Measurements from ENCODE around the gene SPINK4. TPM values are rescaled to one million over a fixed set of nuclear protein-coding genes. Genes with fewer than 3 reads are reported as not detected.

Gene SPINK4
- total RNA-seq, 1 experiment from 2014 or later, result not detected

DNA sequence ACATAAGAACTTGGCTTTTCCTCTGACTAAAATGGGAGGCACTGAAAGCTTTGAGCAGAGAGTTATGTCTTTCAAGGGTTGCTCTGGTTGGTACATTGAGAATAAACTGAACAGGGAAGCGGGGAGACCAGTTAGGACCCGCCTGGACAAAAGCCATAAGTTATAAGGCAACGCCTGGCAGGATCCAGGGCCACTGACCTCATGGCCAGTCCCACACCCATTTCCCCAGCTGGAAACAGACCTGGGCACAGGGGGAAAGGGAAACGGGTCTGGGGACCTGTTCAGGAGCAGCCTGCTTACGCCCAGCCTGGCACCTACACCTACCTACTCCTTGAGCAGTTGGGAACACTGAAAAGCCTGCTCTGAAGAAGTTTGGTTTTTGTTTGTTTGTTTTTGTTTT is 1.3 kb downstream of the SPINK4 start:
- POLR2A ChIA-PET, result interaction anchor here (0.6 kb wide), 1 partner anchor 924 kb away, joined by 5 read pairs; no protein-coding TSS in a partner anchor
- H3K9me2 ChIP-seq (ENCODE audit: insufficient read depth), result no peaks in the 10 kb centered on the region
- H3K79me2 ChIP-seq (ENCODE audit: insufficient read depth, low read length), result no peaks in the 10 kb centered on the region
- intact Hi-C loops (cut with micrococcal nuclease), result no loop called here
- RAD21 ChIA-PET (ENCODE audit: low non-redundant PET in 1 of 2, low total read pairs in 2 of 2, uncharacterized antibody in 2 of 2, unreplicated experiment in 2 of 2), result no interaction called here
- CTCF ChIA-PET, result no interaction called here
- H4K20me1 ChIP-seq (ENCODE audit: insufficient read depth), result no peaks in the 10 kb centered on the region
- no peaks in the 10 kb centered on the region for H3K36me3 ChIP-seq (ENCODE audit: control insufficient read depth in 1 of 2, insufficient read depth in 2 of 2, low read length in 2 of 2)
- H3K4me2 ChIP-seq (ENCODE audit: low read length), result no peak overlapping the region
- H2AFZ ChIP-seq (ENCODE audit: low read depth, low read length, poor library complexity, severe bottlenecking), result no peak overlapping the region
- no peak for ATAC-seq
- no peak overlapping the region for H3K9ac ChIP-seq (ENCODE audit: low read length)
- no peaks in the 10 kb centered on the region for H3K9me3 ChIP-seq (ENCODE audit: control insufficient read depth in 1 of 2, insufficient read depth in 1 of 2, low read depth in 1 of 2, low read length in 2 of 2)
- DNase-seq (ENCODE audit: low read depth, low spot score), result no peak
- no peaks in the 10 kb centered on the region for H3K27me3 ChIP-seq (ENCODE audit: insufficient read depth, low read length)
- TF ChIP-seq SP1 (IDR thresholded peaks at IDR 0.05; ENCODE audit: low read depth) (no peak), CEBPB (IDR thresholded peaks at IDR 0.05; ENCODE audit: low read depth) (no peak), POLR2AphosphoS5 (IDR thresholded peaks at IDR 0.05; ENCODE audit: low read depth, low read length) (no peak), JUND (IDR thresholded peaks at IDR 0.05) (no peak), POLR2A (IDR thresholded peaks at IDR 0.05; ENCODE audit: borderline replicate concordance, extremely low read depth, insufficient read depth, insufficient read length) (no peak), ELF1 (IDR thresholded peaks at IDR 0.05; ENCODE audit: borderline replicate concordance, low read depth) (no peak), SRF (IDR thresholded peaks at IDR 0.05; ENCODE audit: low read depth) (no peak)
- TF ChIP-seq, protein P1, sequence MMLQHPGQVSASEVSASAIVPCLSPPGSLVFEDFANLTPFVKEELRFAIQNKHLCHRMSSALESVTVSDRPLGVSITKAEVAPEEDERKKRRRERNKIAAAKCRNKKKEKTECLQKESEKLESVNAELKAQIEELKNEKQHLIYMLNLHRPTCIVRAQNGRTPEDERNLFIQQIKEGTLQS (IDR thresholded peaks at IDR 0.05), result no peak
- TF ChIP-seq, protein P2, sequence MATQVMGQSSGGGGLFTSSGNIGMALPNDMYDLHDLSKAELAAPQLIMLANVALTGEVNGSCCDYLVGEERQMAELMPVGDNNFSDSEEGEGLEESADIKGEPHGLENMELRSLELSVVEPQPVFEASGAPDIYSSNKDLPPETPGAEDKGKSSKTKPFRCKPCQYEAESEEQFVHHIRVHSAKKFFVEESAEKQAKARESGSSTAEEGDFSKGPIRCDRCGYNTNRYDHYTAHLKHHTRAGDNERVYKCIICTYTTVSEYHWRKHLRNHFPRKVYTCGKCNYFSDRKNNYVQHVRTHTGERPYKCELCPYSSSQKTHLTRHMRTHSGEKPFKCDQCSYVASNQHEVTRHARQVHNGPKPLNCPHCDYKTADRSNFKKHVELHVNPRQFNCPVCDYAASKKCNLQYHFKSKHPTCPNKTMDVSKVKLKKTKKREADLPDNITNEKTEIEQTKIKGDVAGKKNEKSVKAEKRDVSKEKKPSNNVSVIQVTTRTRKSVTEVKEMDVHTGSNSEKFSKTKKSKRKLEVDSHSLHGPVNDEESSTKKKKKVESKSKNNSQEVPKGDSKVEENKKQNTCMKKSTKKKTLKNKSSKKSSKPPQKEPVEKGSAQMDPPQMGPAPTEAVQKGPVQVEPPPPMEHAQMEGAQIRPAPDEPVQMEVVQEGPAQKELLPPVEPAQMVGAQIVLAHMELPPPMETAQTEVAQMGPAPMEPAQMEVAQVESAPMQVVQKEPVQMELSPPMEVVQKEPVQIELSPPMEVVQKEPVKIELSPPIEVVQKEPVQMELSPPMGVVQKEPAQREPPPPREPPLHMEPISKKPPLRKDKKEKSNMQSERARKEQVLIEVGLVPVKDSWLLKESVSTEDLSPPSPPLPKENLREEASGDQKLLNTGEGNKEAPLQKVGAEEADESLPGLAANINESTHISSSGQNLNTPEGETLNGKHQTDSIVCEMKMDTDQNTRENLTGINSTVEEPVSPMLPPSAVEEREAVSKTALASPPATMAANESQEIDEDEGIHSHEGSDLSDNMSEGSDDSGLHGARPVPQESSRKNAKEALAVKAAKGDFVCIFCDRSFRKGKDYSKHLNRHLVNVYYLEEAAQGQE (IDR thresholded peaks at IDR 0.05; ENCODE audit: low read depth), result no peak
- peaks cover 3 to 10% of the 10 kb centered on the region in 2 experiments; a peak in 3 of 4 replicates for H3K4me1 ChIP-seq (ENCODE audit: control insufficient read depth in 1 of 2, insufficient read depth in 2 of 2, low read length in 2 of 2)
- H3K27ac ChIP-seq (ENCODE audit: low read depth, low read length), result no peak overlapping the region
- BruUV-seq (replicated peaks), result no TSS peak
- H3K4me3 ChIP-seq (replicated peaks in 1 of 2; ENCODE audit: low read depth in 1 of 2, low read length in 2 of 2), result no peak overlapping the region

Data from HCT116 (cell line).